ENCODE data around the gene NRCAM.

DNA sequence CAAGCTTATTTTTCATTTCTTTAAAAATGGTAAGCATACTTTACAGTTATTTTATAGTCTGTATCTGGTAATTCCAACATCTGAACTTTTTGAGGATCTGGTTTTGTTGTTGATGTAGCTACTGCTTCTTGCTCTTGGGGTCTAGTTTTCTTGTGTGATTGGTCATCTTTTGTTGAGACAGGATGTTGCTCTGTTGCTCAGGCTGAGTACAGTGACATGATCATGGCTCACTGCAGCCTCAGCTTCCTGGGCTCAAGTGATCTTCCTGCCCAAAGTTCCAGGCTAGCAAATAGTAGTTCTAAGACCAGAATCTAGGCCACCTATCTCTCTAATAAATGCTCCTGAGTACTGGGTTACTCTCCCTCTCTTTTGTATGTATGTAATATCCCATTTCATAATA lies 75.7 kb downstream of the NRCAM start:
- TF ChIP-seq, protein P1, sequence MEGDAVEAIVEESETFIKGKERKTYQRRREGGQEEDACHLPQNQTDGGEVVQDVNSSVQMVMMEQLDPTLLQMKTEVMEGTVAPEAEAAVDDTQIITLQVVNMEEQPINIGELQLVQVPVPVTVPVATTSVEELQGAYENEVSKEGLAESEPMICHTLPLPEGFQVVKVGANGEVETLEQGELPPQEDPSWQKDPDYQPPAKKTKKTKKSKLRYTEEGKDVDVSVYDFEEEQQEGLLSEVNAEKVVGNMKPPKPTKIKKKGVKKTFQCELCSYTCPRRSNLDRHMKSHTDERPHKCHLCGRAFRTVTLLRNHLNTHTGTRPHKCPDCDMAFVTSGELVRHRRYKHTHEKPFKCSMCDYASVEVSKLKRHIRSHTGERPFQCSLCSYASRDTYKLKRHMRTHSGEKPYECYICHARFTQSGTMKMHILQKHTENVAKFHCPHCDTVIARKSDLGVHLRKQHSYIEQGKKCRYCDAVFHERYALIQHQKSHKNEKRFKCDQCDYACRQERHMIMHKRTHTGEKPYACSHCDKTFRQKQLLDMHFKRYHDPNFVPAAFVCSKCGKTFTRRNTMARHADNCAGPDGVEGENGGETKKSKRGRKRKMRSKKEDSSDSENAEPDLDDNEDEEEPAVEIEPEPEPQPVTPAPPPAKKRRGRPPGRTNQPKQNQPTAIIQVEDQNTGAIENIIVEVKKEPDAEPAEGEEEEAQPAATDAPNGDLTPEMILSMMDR (IDR thresholded peaks at IDR 0.05): no peak
- TF ChIP-seq POLR2A (IDR thresholded peaks at IDR 0.05) (no peak), EP300 (IDR thresholded peaks at IDR 0.05) (no peak), POLR2AphosphoS5 (IDR thresholded peaks at IDR 0.05) (no peak)

Data from gastroesophageal sphincter (tissue), 3 donors.